GM19043 (cell line): Measurements from ENCODE around the gene C2CD2.

Source experiments
- ATAC-seq: cut with Tn5 transposase; IDR thresholded peaks from one replicate; pipeline ENCODE4 v1.9.1; 2021; ENCODE audit warnings: low read depth; ENCODE audit not compliant: unreplicated experiment

Gene C2CD2

GRCh38 chr21:41871293-41872030 lies 82.4 kb downstream of the C2CD2 start:
- no peak for ATAC-seq

GRCh38 chr21:41869771-41870170 lies 84.0 kb downstream of the C2CD2 start:
- ATAC-seq = no peak

- peak; percentile 49 for ATAC-seq
These were observed 85.6 kb downstream of the C2CD2 start for GRCh38 chr21:41868062-41868710.

GRCh38 chr21:41867313-41867712 lies 86.5 kb downstream of the C2CD2 start:
- ATAC-seq = no peak

GRCh38 chr21:41866274-41866809 lies 87.5 kb downstream of the C2CD2 start:
- no peak for ATAC-seq

GRCh38 chr21:41865002-41865777 lies 88.6 kb downstream of the C2CD2 start:
- peak; percentile 42 for ATAC-seq

GRCh38 chr21:41864311-41865001 lies 89.4 kb downstream of the C2CD2 start:
- no peak for ATAC-seq

- ATAC-seq = no peak
These were observed 90.4 kb downstream of the C2CD2 start for GRCh38 chr21:41863439-41863740.

GRCh38 chr21:41861987-41862386 lies 91.8 kb downstream of the C2CD2 start:
- ATAC-seq = no peak

- no peak for ATAC-seq
These were observed 92.6 kb downstream of the C2CD2 start for GRCh38 chr21:41861255-41861654.

- ATAC-seq = no peak
These were observed 94.4 kb downstream of the C2CD2 start for GRCh38 chr21:41859297-41859980.

GRCh38 chr21:41858466-41859296 lies 95.1 kb downstream of the C2CD2 start:
- ATAC-seq = no peak

- ATAC-seq = no peak
These were observed 96.0 kb downstream of the C2CD2 start for GRCh38 chr21:41857771-41858300.

- ATAC-seq = no peak
These were observed 97.2 kb downstream of the C2CD2 start for GRCh38 chr21:41856572-41856971.

GRCh38 chr21:41854426-41854995 lies 99.3 kb downstream of the C2CD2 start:
- ATAC-seq = no peak

GRCh38 chr21:41852929-41853320 lies 100.9 kb downstream of the C2CD2 start:
- no peak for ATAC-seq

GRCh38 chr21:41852151-41852928 lies 101.5 kb downstream of the C2CD2 start:
- no peak for ATAC-seq
